ENCODE measurements around the gene MAP3K2. TPM values are rescaled to one million over a fixed set of nuclear protein-coding genes. Genes with fewer than 3 reads are reported as not detected.

MAP3K2 gene
- polyA plus RNA-seq, 1 experiment: 10.9 TPM

- ChIA-PET CTCF (interaction anchor here (0.7 kb wide), 1 partner anchor 14 kb away, joined by 4 read pairs; no protein-coding TSS in a partner anchor), POLR2A (no interaction called here)
- H3K4me3 ChIP-seq (ENCODE audit: low read depth, low read length): no peak overlapping the region
- no peak for TF ChIP-seq CTCF (IDR thresholded peaks at IDR 0.05; ENCODE audit: insufficient read depth, low read depth, low read length)
- H3K27me3 ChIP-seq (ENCODE audit: control insufficient read depth, insufficient read depth, low read length): no peaks in the 10 kb centered on the region
- peaks cover 14% of the 10 kb centered on the region for H3K36me3 ChIP-seq (ENCODE audit: control insufficient read depth, insufficient read depth, low read length)
- no peak for DNase-seq (ENCODE audit: low read depth)
Observed at GRCh38 chr2:127310980-127311379, 76.8 kb downstream of the MAP3K2 start.

- CTCF ChIA-PET: no interaction called here
- POLR2A ChIA-PET: interaction anchor here (0.6 kb wide), 1 partner anchor 84 kb away, joined by 3 read pairs; no protein-coding TSS in a partner anchor
- Histone ChIP-seq H3K36me3 (ENCODE audit: control insufficient read depth, insufficient read depth, low read length) (peaks cover 13% of the 10 kb centered on the region), H3K4me3 (ENCODE audit: low read depth, low read length) (no peak overlapping the region), H3K27me3 (ENCODE audit: control insufficient read depth, insufficient read depth, low read length) (no peaks in the 10 kb centered on the region)
- DNase-seq (ENCODE audit: low read depth): no peak
- TF ChIP-seq CTCF (IDR thresholded peaks at IDR 0.05; ENCODE audit: insufficient read depth, low read depth, low read length): no peak
Observed at GRCh38 chr2:127309468-127309867, 78.3 kb downstream of the MAP3K2 start.

- Histone ChIP-seq H3K36me3 (ENCODE audit: control insufficient read depth, insufficient read depth, low read length) (peaks cover 8% of the 10 kb centered on the region), H3K4me3 (ENCODE audit: low read depth, low read length) (no peak overlapping the region), H3K27me3 (ENCODE audit: control insufficient read depth, insufficient read depth, low read length) (no peaks in the 10 kb centered on the region)
- DNase-seq (ENCODE audit: low read depth): no peak
- ChIA-PET POLR2A (interaction anchor here (0.6 kb wide), 1 partner anchor 85 kb away, joined by 3 read pairs; no protein-coding TSS in a partner anchor), CTCF (no interaction called here)
- TF ChIP-seq CTCF (IDR thresholded peaks at IDR 0.05; ENCODE audit: insufficient read depth, low read depth, low read length): no peak
Observed at GRCh38 chr2:127308586-127309138, 79.1 kb downstream of the MAP3K2 start.

- peaks cover 5% of the 10 kb centered on the region for H3K36me3 ChIP-seq (ENCODE audit: control insufficient read depth, insufficient read depth, low read length)
- CTCF ChIA-PET: interaction anchor here (1.8 kb wide), 2 partner anchors 11 to 173 kb away, joined by 5 to 8 read pairs; no protein-coding TSS in a partner anchor
- no peak for TF ChIP-seq CTCF (IDR thresholded peaks at IDR 0.05; ENCODE audit: insufficient read depth, low read depth, low read length)
Observed at GRCh38 chr2:127305990-127306585, 81.7 kb downstream of the MAP3K2 start.

GRCh38 chr2:127302168-127302567 is 85.6 kb downstream of the MAP3K2 start:
- no peak for DNase-seq (ENCODE audit: low read depth)
- Histone ChIP-seq H3K36me3 (ENCODE audit: control insufficient read depth, insufficient read depth, low read length) (no peaks in the 10 kb centered on the region), H3K4me3 (ENCODE audit: low read depth, low read length) (no peak overlapping the region), H3K27me3 (ENCODE audit: control insufficient read depth, insufficient read depth, low read length) (no peaks in the 10 kb centered on the region)
- TF ChIP-seq CTCF (IDR thresholded peaks at IDR 0.05; ENCODE audit: insufficient read depth, low read depth, low read length): no peak
- ChIA-PET CTCF (interaction anchor here (1.0 kb wide), 1 partner anchor 105 kb away, joined by 3 read pairs; no protein-coding TSS in a partner anchor), POLR2A (no interaction called here)

More at GRCh38 chr2:127305990-127306585, 81.7 kb downstream of the MAP3K2 start:
- POLR2A ChIA-PET: no interaction called here
- no peak for DNase-seq (ENCODE audit: low read depth)
- Histone ChIP-seq H3K4me3 (ENCODE audit: low read depth, low read length) (no peak overlapping the region), H3K27me3 (ENCODE audit: control insufficient read depth, insufficient read depth, low read length) (no peaks in the 10 kb centered on the region)

All from BJ (cell line).